SK-N-SH treated with all-trans-retinoic acid at 6 μM for 48 hours (cell line): ENCODE measurements around the gene NKAIN1.

Experiments
- ATAC-seq: fragments of 200-7000 bp; cut with Tn5 transposase; 3 replicates; pipeline ENCODE4 v1.9.1; 2020; ENCODE audit warnings: mild to moderate bottlenecking, moderate library complexity
- BACH2 ChIP-seq: fragments of 250-450 bp; sonication (Bioruptor Pico); IDR thresholded peaks from 2 replicates; pipeline ENCODE4 v1.9.0; 2021; ENCODE audit warnings: mild to moderate bottlenecking, borderline replicate concordance
- CSDC2 ChIP-seq: fragments of 250-450 bp; sonication (Bioruptor Pico); IDR thresholded peaks from 2 replicates; pipeline ENCODE4 v1.5.0; 2020; ENCODE audit warnings: mild to moderate bottlenecking, moderate library complexity
- GLIS3 ChIP-seq: fragments of 250-450 bp; sonication (Bioruptor Pico); IDR thresholded peaks from 2 replicates; pipeline ENCODE4 v1.5.0; 2020; ENCODE audit warnings: mild to moderate bottlenecking, moderate library complexity
- ISL1 ChIP-seq: fragments of 250-450 bp; sonication (Bioruptor Pico); IDR thresholded peaks from 2 replicates; pipeline ENCODE4 v2.1.2; 2022; ENCODE audit warnings: mild to moderate bottlenecking, moderate library complexity
- OSR1 ChIP-seq: fragments of 250-450 bp; sonication (Bioruptor Pico); IDR thresholded peaks from 2 replicates; pipeline ENCODE4 v1.8.0; 2022; ENCODE audit warnings: moderate library complexity, mild to moderate bottlenecking, inconsistent platforms
- PPARA ChIP-seq: fragments of 250-450 bp; sonication (Bioruptor Pico); IDR thresholded peaks from 2 replicates; pipeline ENCODE4 v1.5.0; 2020; ENCODE audit warnings: mild to moderate bottlenecking, borderline replicate concordance
- RARB ChIP-seq: fragments of 250-450 bp; sonication (Bioruptor Pico); IDR thresholded peaks from 2 replicates; pipeline ENCODE4 v1.8.0; 2021; ENCODE audit warnings: mild to moderate bottlenecking, moderate library complexity
- SNAI2 ChIP-seq: fragments of 250-450 bp; sonication (Bioruptor Pico); IDR thresholded peaks from 2 replicates; pipeline ENCODE4 v1.5.0; 2020; ENCODE audit warnings: mild to moderate bottlenecking, moderate library complexity
- TCF4 ChIP-seq: fragments of 250-450 bp; sonication (Bioruptor Pico); IDR thresholded peaks from 2 replicates; pipeline ENCODE4 v1.8.0; 2021; ENCODE audit warnings: mild to moderate bottlenecking, moderate library complexity, borderline replicate concordance
- TOX ChIP-seq: fragments of 250-450 bp; sonication (Bioruptor Pico); IDR thresholded peaks from 2 replicates; pipeline ENCODE4 v1.8.0; 2021; ENCODE audit warnings: mild to moderate bottlenecking, moderate library complexity, borderline replicate concordance
- ZC3H10 ChIP-seq: fragments of 250-450 bp; sonication (Bioruptor Pico); IDR thresholded peaks from 2 replicates; pipeline ENCODE4 v1.5.1; 2021; ENCODE audit warnings: mild to moderate bottlenecking, moderate library complexity
- ZFP3 ChIP-seq: fragments of 250-450 bp; sonication (Bioruptor Pico); IDR thresholded peaks from 2 replicates; pipeline ENCODE4 v1.5.0; 2020; ENCODE audit warnings: mild to moderate bottlenecking, moderate library complexity
- ZFP30 ChIP-seq: fragments of 450-650 bp; formaldehyde crosslinking; IDR thresholded peaks from 2 replicates; pipeline ENCODE4 v1.5.0; 2022; ENCODE audit warnings: mild to moderate bottlenecking, moderate library complexity
- ZNF70 ChIP-seq: fragments of 450-650 bp; formaldehyde crosslinking; IDR thresholded peaks from 2 replicates; pipeline ENCODE4 v1.5.0; 2020; ENCODE audit warnings: mild to moderate bottlenecking, moderate library complexity
- ZNF8 ChIP-seq: fragments of 450-650 bp; formaldehyde crosslinking; IDR thresholded peaks from 2 replicates; pipeline ENCODE4 v1.5.0; 2020; ENCODE audit warnings: mild to moderate bottlenecking, moderate library complexity
- TF ChIP-seq, protein P1 (sequence below): fragments of 250-450 bp; sonication (Bioruptor Pico); IDR thresholded peaks from 2 replicates; pipeline ENCODE4 v1.5.1; 2021; ENCODE audit warnings: mild to moderate bottlenecking, moderate library complexity
- TF ChIP-seq, protein P2 (sequence below): fragments of 250-450 bp; sonication (Bioruptor Pico); IDR thresholded peaks from 2 replicates; pipeline ENCODE4 v1.5.1; 2020; ENCODE audit warnings: low read depth, mild to moderate bottlenecking, moderate library complexity
- TF ChIP-seq, protein P3 (sequence below): fragments of 250-450 bp; sonication (Bioruptor Pico); IDR thresholded peaks from 2 replicates; pipeline ENCODE4 v1.5.0; 2020; ENCODE audit warnings: mild to moderate bottlenecking, moderate library complexity
- TF ChIP-seq, protein P4 (sequence below): fragments of 250-450 bp; sonication (Bioruptor Pico); IDR thresholded peaks from 2 replicates; pipeline ENCODE4 v1.8.0; 2021; ENCODE audit warnings: low read depth, mild to moderate bottlenecking, moderate library complexity, borderline replicate concordance
- TF ChIP-seq, protein P5 (sequence below): fragments of 250-450 bp; sonication (Bioruptor Pico); IDR thresholded peaks from 2 replicates; pipeline ENCODE4 v1.8.0; 2020; ENCODE audit warnings: mild to moderate bottlenecking, moderate library complexity, borderline replicate concordance

The NKAIN1 gene

DNA sequence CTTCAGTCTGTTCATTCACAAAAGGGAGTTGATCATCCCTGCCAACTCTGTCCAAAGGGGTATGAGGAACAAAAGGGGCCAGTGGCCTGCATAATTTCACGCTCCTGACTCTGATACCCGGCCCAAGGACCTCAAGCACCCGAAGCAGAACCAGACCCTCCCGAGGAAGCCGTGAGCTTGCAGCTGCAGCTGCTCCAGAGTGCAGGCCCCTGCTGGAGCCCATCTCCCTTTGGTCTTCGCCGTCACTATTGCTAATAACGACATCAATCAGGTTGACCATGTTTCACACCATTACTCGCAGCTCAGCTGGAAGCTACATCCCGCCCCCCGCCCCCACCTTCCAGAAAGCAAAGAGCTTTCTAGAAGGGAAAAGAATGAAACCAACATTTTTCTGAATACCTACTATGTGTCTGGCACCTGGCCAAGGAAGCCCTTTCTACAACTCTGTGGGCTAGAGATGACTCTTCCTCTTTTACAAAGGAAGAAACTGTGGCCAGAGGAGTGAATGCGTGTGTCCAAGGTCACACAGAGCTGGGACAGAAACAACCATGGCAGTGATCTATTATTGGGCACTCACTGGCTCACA lies 5.5 kb downstream of the NKAIN1 start:
- TF ChIP-seq ZFP30 (CRISPR knock-in tag) (no peak), RARB (CRISPR knock-in tag) (no peak), ZNF8 (CRISPR knock-in tag) (no peak), ZFP3 (CRISPR knock-in tag) (no peak), TOX (CRISPR knock-in tag) (no peak), GLIS3 (CRISPR knock-in tag) (no peak)
- TF ChIP-seq, protein P1, sequence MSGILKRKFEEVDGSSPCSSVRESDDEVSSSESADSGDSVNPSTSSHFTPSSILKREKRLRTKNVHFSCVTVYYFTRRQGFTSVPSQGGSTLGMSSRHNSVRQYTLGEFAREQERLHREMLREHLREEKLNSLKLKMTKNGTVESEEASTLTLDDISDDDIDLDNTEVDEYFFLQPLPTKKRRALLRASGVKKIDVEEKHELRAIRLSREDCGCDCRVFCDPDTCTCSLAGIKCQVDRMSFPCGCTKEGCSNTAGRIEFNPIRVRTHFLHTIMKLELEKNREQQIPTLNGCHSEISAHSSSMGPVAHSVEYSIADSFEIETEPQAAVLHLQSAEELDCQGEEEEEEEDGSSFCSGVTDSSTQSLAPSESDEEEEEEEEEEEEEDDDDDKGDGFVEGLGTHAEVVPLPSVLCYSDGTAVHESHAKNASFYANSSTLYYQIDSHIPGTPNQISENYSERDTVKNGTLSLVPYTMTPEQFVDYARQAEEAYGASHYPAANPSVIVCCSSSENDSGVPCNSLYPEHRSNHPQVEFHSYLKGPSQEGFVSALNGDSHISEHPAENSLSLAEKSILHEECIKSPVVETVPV = no peak
- TF ChIP-seq, protein P2, sequence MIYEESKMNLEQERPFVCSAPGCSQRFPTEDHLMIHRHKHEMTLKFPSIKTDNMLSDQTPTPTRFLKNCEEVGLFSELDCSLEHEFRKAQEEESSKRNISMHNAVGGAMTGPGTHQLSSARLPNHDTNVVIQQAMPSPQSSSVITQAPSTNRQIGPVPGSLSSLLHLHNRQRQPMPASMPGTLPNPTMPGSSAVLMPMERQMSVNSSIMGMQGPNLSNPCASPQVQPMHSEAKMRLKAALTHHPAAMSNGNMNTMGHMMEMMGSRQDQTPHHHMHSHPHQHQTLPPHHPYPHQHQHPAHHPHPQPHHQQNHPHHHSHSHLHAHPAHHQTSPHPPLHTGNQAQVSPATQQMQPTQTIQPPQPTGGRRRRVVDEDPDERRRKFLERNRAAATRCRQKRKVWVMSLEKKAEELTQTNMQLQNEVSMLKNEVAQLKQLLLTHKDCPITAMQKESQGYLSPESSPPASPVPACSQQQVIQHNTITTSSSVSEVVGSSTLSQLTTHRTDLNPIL (CRISPR knock-in tag) = no peak
- TF ChIP-seq, protein P3, sequence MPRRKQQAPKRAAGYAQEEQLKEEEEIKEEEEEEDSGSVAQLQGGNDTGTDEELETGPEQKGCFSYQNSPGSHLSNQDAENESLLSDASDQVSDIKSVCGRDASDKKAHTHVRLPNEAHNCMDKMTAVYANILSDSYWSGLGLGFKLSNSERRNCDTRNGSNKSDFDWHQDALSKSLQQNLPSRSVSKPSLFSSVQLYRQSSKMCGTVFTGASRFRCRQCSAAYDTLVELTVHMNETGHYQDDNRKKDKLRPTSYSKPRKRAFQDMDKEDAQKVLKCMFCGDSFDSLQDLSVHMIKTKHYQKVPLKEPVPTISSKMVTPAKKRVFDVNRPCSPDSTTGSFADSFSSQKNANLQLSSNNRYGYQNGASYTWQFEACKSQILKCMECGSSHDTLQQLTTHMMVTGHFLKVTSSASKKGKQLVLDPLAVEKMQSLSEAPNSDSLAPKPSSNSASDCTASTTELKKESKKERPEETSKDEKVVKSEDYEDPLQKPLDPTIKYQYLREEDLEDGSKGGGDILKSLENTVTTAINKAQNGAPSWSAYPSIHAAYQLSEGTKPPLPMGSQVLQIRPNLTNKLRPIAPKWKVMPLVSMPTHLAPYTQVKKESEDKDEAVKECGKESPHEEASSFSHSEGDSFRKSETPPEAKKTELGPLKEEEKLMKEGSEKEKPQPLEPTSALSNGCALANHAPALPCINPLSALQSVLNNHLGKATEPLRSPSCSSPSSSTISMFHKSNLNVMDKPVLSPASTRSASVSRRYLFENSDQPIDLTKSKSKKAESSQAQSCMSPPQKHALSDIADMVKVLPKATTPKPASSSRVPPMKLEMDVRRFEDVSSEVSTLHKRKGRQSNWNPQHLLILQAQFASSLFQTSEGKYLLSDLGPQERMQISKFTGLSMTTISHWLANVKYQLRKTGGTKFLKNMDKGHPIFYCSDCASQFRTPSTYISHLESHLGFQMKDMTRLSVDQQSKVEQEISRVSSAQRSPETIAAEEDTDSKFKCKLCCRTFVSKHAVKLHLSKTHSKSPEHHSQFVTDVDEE (CRISPR knock-in tag) = no peak
- ATAC-seq = no peak

DNA sequence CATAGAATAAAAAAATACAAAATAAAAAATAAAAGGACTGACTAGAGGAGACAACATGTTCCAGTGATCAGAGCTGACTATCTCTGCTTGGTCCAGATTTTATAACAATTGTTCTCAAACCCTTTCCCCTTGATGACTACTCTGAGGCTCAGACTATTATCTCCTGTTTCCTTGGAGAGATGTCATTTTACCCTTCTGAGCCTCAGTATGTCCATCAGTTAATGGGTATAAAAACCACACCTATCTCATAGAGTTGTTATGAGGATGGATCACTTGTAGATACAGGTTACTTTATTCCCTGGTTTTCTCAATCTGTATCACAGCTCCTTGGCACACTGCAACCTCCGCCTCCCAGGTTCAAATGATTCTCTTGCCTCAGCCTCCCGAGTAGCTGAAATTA lies 7.0 kb downstream of the NKAIN1 start:
- ATAC-seq = no peak
- TF ChIP-seq ZFP3 (CRISPR knock-in tag) (no peak), OSR1 (CRISPR knock-in tag) (no peak), PPARA (CRISPR knock-in tag) (no peak)

DNA sequence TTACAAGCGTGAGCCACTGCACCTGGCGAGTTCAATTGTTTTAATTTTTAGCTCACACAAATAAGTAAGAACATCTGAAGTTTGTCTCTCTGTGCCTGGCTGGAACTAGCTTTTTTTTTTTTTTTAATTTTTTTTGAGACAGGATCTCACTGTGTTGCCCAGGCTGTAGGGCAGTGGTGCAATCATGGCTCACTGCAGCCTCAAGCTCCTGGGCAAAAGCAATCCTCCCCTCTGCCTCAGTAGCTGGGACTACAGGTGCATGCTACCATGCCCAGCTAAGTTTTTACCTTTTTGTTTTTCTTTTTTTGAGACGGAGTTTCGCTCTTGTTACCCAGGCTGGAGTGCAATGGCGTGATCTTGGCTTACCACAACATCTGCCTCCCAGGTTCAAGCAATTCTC lies 7.9 kb downstream of the NKAIN1 start:
- no peak for ATAC-seq
- TF ChIP-seq, protein P1 = no peak
- TF ChIP-seq BACH2 (CRISPR knock-in tag) = no peak
- no peak for TF ChIP-seq ISL1 (CRISPR knock-in tag)
- no peak for TF ChIP-seq CSDC2 (CRISPR knock-in tag)
- no peak for TF ChIP-seq PPARA (CRISPR knock-in tag)
- TF ChIP-seq TCF4 (CRISPR knock-in tag) = no peak
- TF ChIP-seq OSR1 (CRISPR knock-in tag) = no peak
- no peak for TF ChIP-seq ZNF70 (CRISPR knock-in tag)
- no peak for TF ChIP-seq ZC3H10
- no peak for TF ChIP-seq ZFP30 (CRISPR knock-in tag)
- TF ChIP-seq ZFP3 (CRISPR knock-in tag) = no peak
- TF ChIP-seq GLIS3 (CRISPR knock-in tag) = no peak
- TF ChIP-seq, protein P4, sequence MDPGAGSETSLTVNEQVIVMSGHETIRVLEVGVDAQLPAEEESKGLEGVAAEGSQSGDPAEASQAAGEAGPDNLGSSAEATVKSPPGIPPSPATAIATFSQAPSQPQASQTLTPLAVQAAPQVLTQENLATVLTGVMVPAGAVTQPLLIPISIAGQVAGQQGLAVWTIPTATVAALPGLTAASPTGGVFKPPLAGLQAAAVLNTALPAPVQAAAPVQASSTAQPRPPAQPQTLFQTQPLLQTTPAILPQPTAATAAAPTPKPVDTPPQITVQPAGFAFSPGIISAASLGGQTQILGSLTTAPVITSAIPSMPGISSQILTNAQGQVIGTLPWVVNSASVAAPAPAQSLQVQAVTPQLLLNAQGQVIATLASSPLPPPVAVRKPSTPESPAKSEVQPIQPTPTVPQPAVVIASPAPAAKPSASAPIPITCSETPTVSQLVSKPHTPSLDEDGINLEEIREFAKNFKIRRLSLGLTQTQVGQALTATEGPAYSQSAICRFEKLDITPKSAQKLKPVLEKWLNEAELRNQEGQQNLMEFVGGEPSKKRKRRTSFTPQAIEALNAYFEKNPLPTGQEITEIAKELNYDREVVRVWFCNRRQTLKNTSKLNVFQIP (CRISPR knock-in tag) = no peak
- TF ChIP-seq, protein P5, sequence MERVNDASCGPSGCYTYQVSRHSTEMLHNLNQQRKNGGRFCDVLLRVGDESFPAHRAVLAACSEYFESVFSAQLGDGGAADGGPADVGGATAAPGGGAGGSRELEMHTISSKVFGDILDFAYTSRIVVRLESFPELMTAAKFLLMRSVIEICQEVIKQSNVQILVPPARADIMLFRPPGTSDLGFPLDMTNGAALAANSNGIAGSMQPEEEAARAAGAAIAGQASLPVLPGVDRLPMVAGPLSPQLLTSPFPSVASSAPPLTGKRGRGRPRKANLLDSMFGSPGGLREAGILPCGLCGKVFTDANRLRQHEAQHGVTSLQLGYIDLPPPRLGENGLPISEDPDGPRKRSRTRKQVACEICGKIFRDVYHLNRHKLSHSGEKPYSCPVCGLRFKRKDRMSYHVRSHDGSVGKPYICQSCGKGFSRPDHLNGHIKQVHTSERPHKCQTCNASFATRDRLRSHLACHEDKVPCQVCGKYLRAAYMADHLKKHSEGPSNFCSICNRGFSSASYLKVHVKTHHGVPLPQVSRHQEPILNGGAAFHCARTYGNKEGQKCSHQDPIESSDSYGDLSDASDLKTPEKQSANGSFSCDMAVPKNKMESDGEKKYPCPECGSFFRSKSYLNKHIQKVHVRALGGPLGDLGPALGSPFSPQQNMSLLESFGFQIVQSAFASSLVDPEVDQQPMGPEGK (CRISPR knock-in tag) = no peak
- TF ChIP-seq RARB (CRISPR knock-in tag) = no peak
- no peak for TF ChIP-seq SNAI2
- TF ChIP-seq, protein P3 (CRISPR knock-in tag) = no peak
- TF ChIP-seq TOX (CRISPR knock-in tag) = no peak
